Hematopoietic multipotent progenitor cell treated with erythropoietin and hydrocortisone succinate and interleukin-3 and kit ligand, for 4 days (in vitro differentiated cells): ENCODE results near the gene AUTS2.

Source experiments
- DNase-seq: peaks from one replicate; pipeline ENCODE4 v3.0.0-alpha.2; 2015

Gene AUTS2

GRCh38 chr7:69957661-69958060 is 359.4 kb downstream of the AUTS2 start:
- DNase-seq = no peak

DNA sequence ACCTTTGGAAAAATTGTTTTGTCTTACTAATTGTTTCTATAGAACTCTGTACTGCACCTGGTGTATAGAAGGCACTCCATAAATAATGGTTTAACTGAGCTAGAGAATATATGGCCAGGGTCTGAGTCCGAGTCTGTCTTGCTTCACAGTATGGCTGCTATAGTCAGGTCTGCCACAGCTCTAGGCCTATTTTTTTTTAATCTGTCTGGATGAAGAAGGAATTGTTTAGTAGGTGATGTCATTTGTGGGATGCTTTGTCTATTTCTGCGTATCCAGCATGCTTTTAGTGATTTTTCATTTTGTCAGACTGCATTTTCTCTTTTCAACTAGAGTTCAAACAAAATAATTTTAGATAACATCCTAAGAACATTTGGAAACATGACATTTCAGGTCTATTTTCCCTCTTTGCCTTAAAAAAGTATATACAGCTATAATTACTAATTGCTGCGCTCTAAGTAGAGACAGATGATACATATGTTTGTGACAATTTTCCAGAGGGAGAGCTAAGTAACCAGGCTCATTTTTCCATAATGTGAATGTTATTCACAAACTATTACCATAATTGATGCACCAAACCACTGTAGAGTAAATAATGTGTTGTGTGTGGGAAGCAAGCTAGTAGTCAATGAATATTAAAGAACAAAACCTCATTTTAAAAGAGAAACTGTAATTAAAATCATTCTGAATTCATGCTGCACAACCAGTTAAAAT is 361.7 kb downstream of the AUTS2 start:
- DNase-seq = no peak

- no peak for DNase-seq
Measured at GRCh38 chr7:69961436-69961835, 363.2 kb downstream of the AUTS2 start.

GRCh38 chr7:69962186-69963065 is 364.2 kb downstream of the AUTS2 start:
- peak; percentile 24 for DNase-seq

DNA sequence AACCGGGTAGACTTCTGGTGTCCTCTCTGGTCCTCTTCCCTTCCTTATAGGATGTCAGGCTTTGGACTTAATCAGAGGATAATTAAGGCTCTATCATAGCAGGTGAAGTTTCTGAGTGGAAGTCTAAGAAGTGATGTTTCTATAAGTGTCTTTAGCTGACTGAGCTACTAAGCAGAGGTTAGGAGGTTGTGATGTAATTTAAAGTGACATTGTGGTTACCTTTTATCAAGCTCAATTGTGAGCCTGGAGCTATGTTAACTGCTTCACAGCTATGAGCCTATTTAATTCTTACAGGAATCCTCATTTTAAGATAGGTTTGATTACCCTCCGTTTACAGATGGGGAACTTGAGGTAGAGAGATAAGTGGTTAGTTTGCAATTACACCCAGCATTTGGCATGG is 365.1 kb downstream of the AUTS2 start:
- DNase-seq = peak; percentile 16

DNA sequence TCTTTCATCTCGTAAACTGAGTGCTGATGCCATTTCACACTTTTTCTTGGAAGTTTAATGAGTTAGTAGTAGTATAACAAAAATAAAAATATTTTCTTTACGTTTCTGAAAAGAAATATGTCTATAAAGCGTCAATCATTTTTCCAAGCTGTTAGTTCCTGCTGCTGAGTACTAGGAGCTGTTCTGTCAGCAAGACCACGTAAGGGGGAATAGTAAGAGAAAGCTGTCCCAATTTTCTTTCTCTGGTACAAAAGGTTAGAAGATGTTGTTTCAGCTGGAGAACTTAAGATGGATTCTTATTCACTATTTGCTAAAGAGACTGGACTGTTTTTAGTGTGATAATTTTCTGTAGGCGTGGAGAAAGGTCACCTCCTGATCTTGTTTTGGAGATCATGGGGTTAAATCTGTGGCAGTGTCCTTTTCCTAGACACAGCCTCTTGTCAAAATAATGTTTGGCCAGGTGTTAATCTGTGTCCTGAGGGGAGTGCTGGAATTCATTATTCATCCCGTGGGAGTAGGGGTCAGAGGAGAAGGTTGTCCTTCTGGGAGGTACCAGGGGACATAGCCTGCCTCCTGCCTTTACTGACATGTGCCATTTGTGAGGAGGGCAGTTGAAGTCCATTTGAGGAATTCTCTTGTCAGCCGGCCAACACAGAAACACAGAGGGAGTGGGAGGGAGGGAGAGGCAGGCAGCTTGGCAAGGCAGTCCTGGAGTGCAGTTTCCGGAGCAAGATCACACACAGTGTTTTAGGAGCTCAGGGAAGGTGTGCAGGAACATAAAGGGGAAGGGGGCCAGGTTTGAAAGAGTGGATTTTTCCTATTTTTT is 368.7 kb downstream of the AUTS2 start:
- no peak for DNase-seq

DNA sequence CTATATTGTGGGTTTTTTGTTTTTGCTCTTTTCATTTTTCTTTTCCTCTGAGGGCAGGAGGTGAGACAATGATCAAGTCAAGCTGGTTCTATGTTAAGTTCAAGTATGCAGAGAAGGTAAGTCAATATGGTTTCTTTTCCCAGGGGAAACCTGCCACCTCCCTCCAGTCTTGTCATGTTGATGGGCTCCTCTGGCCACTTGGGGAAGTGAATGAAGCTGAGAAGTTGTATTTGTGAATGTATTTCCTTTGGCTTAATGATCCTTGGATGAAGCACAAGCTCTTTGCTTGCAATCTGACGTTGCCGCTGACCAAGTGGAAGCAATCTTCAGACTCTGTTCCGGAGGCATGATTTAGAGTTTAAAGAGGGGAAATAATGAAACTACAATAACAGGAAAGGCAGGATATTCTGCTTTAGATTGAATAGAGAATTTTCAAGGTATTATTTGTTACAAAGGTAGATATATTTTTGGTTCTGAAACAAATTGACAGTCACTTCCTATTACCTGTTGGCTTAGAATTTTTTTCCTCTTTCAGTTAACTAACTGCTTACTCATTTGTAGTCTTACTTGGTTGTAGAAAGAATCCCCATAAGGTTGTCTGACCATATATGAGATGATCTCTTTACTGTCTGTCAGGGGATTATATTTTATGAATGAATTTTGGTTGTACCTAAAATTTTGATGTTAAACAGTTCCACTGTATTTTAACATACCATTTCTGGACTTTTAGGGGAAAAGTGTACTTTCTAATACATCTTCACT is 369.6 kb downstream of the AUTS2 start:
- no peak for DNase-seq

DNA sequence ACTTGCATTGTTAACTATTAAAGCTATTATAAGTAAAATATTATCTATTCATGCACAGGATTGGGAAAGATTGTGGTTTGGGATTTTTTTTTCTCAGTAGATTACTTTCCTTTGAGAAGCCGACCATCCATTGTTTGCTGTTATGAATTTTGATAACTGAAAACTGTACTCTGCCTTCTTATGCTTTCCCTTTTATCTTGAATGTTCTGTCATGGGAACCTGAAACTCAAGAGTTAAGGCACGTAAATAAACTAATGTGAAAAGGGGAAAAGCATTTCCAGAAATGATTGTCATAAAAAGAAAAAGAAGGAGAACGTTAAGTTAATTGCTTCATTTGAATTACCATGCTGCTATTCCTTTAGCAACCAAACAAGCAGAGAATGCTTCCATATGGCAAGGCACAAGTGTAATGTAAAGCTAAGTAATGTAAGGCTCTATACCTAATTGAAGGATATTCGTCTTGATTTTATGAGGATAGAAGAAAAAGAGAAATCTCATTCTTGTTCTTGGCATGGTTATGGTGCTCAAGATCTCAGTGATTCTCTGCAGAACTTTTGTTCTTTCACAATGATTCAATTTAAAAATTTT is 370.8 kb downstream of the AUTS2 start:
- DNase-seq = no peak

DNA sequence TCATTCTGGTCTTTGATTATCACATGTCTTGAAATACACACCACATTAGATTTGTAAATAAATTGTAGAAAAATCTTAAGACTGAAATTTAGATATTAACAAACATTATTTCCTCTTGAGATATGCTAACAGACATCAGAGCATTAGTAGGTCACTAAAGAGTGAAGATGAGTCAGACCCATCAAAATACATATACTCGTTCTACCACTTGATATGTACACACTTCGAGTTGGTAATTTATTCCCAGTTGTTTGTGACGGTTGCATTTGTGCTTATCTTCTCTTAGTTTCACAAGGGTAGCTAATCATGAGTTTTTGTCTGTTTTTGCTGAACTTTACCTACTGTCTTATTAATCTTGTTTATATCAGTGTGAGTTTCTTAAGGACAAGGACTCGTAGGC is 383.4 kb downstream of the AUTS2 start:
- no peak for DNase-seq

- no peak for DNase-seq
Measured at GRCh38 chr7:69982197-69982596, 383.9 kb downstream of the AUTS2 start.

DNA sequence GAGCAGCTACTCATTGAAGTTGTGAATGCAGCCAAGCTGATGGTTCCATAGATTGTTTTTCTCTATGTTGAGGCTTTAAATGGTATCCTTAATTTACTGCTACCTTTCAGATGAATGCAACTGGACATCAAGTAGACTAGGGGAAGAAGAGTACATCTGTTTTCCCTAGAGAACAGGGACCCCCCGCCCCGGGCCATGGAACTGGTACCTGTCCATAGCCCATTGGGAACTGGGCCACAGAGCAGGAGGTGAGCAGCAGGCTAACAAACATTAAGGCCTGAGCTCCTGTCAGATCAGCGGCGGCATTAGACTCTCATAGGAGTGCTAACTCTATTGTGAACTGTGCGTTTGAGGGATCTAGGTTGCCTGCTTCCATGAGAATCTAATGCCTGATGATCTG is 391.3 kb downstream of the AUTS2 start:
- DNase-seq = no peak

DNA sequence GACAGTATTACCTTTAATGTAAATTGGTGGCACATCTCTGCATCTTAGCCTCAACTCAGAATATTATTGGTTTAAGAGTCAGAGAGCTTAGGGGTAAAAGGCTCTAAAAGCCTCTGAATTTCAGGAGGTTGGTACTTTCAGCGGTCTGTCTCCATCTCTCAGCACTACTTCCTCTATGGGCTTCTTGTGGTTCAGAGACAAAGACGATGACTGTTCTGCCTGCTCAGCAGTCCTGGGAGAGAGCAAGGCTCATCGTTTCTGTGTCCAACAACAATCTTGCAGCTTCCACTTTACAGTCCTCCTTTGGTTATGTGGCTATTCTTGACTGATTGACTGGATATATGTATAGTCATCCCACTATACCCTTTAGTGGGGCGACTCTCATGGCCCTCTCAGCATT is 394.7 kb downstream of the AUTS2 start:
- peak; percentile 54 for DNase-seq

GRCh38 chr7:69994218-69994617 is 395.9 kb downstream of the AUTS2 start:
- DNase-seq = no peak

- DNase-seq = no peak
Measured at GRCh38 chr7:69994886-69995542, 396.7 kb downstream of the AUTS2 start.

DNA sequence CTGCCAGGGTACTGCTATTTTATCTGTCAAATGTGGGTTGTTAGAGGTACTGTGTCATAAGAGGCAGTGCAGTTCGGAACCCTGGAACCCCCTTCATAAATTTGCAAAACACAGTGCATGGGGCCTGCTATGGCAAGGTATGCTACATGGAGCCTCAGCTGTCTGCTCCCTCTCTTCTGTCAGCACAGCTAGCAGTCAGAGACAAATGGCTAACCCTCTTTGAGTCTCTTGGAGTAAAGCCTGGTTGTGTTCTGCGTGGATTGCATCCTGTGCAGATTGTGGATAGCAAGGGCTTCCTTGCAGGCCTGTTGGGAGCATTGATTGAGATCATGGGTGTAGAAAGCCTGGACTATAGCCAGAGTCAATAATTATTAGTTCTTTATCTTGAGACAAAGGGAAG is 397.8 kb downstream of the AUTS2 start:
- no peak for DNase-seq

DNA sequence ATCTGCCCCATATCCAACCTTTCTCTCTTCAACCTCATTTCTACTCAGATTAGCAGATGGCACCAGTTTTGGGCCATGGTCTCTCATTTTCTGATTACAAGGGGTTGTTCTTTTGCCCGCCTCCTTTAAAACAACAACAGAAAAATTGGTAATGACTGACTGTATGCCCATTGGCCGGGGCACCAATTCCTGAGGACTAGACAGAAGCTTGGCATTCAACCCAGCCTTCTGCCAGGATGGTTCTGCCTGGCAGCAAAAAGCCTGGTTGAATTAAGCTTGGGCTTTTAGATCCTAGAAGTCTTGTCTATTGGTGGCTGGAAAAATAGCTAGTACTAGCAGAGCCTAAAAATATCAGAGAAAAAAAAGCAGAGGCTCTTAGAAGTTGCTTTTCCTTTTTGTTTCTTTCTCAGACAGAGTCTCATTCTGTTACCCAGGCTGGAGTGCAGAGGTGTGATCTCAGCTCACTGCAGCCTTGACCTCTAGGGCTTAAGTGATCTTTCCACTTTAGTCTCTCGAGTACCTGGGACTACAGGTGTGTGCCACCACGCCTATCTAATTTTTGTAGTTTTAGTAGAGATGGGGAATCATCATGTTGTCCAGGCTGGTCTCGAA is 402.6 kb downstream of the AUTS2 start:
- DNase-seq = no peak

GRCh38 chr7:70005480-70005879 is 407.2 kb downstream of the AUTS2 start:
- DNase-seq = no peak

- DNase-seq = no peak
Measured at GRCh38 chr7:70005891-70006260, 407.6 kb downstream of the AUTS2 start.

- peak; percentile 73 for DNase-seq
Measured at GRCh38 chr7:70006261-70006920, 408.1 kb downstream of the AUTS2 start.

DNA sequence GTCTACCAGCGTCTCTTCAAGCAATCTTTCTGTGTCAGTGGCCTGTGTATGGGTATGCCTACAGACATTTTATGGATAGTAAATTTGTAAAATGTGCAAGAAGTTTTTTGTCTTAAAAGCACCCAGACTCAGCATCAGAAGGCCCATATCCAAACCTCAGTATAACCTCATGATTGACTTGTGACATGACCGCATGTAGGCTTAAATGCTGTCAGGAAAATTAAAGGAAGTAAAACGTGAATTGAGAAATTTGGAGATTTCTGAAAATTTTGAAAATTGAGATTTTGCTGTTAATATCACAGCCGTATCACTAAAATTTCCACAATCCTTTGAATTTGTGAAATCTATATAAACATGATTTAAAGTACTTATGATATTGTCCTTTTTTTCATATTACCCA is 410.2 kb downstream of the AUTS2 start:
- no peak for DNase-seq
